Measurements from ENCODE around the gene TMEM51. TPM values are rescaled to one million over a fixed set of nuclear protein-coding genes. Genes with fewer than 3 reads are reported as not detected.

The TMEM51 gene
- total RNA-seq, 4 donors from 2014 or later = 6.4 to 12.2 (median 10.6) TPM

DNA sequence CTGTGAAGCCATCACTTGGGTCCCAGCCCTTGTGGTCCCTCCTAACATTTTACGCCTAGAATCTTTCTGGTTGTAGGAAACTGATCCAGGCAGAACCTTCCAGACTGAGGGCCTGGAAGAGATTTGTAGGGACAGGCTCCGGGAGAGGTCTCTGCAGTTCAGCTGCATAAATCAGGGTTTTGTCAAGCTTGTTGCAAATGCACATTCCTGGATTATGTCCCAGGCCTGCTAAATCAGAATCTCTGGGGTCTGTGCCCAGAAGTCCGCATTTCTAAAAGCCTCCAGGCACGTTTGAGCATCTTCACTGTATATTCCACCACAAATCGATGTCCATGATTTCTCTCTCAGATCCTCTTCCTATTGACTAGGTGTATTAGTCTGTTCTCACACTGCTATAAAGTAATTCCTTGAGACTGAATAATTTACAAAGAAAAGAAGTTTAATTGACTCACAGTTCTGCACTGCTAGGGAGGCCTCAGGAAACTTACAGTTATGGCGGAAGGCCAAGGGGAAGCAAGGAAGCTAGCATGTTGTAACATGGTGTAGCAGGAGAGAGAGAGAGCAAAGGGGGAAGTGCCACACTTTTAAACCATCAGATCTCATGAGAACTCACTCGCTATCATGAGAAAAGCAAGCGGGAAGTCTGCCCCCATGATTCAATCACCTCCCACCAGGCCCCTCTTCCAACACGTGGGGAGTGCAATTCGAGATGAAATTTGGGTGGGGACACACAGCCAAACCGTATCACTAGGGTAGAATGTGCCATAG lies 92.2 kb downstream of the TMEM51 start:
- 36% methylated on average over 11 of the region's 11 CpGs for WGBS
- Histone ChIP-seq H3K27ac (no peak overlapping the region), H3K36me3 (no peaks in the 10 kb centered on the region), H3K9me3 (no peaks in the 10 kb centered on the region), H3K4me3 (no peak overlapping the region), H3K4me1 (peaks cover 16% of the 10 kb centered on the region), H3K27me3 (peaks cover 22% of the 10 kb centered on the region)
- TF ChIP-seq EP300 (IDR thresholded peaks at IDR 0.05) (no peak), POLR2A (IDR thresholded peaks at IDR 0.05) (no peak), POLR2AphosphoS5 (IDR thresholded peaks at IDR 0.05) (no peak)
- TF ChIP-seq, protein P1, sequence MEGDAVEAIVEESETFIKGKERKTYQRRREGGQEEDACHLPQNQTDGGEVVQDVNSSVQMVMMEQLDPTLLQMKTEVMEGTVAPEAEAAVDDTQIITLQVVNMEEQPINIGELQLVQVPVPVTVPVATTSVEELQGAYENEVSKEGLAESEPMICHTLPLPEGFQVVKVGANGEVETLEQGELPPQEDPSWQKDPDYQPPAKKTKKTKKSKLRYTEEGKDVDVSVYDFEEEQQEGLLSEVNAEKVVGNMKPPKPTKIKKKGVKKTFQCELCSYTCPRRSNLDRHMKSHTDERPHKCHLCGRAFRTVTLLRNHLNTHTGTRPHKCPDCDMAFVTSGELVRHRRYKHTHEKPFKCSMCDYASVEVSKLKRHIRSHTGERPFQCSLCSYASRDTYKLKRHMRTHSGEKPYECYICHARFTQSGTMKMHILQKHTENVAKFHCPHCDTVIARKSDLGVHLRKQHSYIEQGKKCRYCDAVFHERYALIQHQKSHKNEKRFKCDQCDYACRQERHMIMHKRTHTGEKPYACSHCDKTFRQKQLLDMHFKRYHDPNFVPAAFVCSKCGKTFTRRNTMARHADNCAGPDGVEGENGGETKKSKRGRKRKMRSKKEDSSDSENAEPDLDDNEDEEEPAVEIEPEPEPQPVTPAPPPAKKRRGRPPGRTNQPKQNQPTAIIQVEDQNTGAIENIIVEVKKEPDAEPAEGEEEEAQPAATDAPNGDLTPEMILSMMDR (IDR thresholded peaks at IDR 0.05) = no peak
- DNase-seq (ENCODE audit: low spot score in 2 of 2) = no peak

DNA sequence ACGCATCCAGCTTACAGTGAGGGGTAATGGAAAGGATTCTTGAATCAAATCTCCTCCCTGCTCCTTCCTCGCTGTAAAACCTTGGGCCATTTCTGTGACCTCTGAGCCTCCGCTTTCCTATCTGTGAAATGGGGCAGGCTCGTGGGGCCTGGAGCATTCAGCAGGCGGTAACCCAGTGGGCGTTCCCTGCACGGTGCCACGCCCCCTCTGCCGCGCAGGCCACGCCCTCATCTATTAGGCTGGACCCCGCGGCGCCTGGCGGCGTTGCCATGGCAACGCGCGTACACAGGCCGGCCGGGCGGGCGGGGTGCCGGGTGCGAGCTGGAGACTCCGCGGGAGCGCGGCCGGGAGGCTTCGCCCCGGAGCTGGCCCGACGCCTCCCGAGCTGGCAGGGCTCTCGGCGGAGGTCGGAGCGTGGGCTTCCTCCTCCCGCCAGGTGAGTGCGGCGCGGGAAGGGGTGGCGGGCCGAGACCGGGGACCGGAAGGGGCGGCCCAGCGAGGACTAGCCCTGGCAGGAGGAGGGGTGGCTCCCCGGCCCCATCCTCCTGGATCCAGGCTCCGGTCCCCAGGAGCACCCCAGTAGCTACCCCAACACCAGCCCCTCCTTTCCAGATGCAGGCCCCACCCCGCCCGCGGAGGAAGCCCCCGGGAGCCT lies 93.5 kb downstream of the TMEM51 start, which contains the start of gene FHAD1:
Gene FHAD1 (plus strand): TSS at position 264 of the 655 bp plus-strand sequence. CDS start 4,562 bp downstream, outside the sequence.
- TF ChIP-seq POLR2A (IDR thresholded peaks at IDR 0.05) (no peak), POLR2AphosphoS5 (IDR thresholded peaks at IDR 0.05) (no peak), EP300 (IDR thresholded peaks at IDR 0.05) (no peak)
- TF ChIP-seq, protein P1 (IDR thresholded peaks at IDR 0.05) = no peak
- Histone ChIP-seq H3K4me1 (peaks cover 16% of the 10 kb centered on the region), H3K9me3 (no peaks in the 10 kb centered on the region), H3K36me3 (no peaks in the 10 kb centered on the region), H3K27ac (no peak within 1 kb of the TSS), H3K27me3 (peaks cover 30% of the 10 kb centered on the region), H3K4me3 (peak within 1 kb of the TSS; percentile 52)
- DNase-seq (ENCODE audit: low spot score in 2 of 2) = no peak
- 34% methylated on average over 7 of the region's 55 CpGs for WGBS

DNA sequence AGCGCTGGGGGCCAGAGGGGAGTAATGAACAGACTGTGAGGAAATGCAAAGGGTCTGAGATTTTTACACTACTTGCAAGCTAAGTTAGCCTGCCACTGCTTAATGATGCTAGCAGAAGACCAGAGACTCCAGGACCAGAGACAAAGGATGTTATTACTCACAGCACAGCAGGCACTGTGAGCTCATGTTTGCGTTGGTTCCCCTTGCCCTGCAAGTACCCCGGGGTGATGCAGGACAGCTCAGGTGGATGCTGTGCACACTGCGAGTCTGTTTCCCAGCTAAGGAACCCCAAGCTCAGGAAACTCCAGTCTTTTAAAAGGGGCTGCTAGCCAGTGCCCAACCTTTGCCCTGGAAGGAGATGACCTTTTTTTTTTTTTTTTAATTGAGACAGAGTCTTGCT lies 94.7 kb downstream of the TMEM51 start:
- Histone ChIP-seq H3K4me1 (peaks cover 16% of the 10 kb centered on the region), H3K27me3 (peaks cover 35% of the 10 kb centered on the region), H3K36me3 (no peaks in the 10 kb centered on the region), H3K4me3 (no peak overlapping the region), H3K27ac (no peak overlapping the region), H3K9me3 (no peaks in the 10 kb centered on the region)
- DNase-seq (ENCODE audit: low spot score in 2 of 2) = no peak
- TF ChIP-seq, protein P1 (IDR thresholded peaks at IDR 0.05) = no peak
- no peak for TF ChIP-seq POLR2AphosphoS5 (IDR thresholded peaks at IDR 0.05)
- WGBS = 92% methylated on average over 4 of the region's 4 CpGs

DNA sequence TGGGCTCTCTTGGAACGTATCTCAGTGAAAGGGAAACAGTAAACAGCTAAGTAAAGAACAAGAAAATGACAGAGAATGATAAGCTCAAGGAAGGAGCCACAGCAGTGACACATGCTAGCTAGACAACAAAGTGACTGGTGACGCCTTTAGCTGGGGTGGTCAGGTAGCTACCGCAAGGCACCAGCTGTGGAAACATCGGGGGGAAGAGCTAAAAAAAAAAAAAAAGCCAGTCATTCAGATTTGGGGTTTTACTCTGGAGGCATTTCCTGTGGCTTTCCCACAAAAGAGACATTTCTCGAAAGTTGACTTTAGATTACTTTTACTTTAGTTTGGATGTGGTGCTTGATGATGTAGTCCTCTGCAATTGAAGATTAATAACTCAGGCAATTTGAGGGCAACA lies 95.5 kb downstream of the TMEM51 start:
- WGBS = 49% methylated on average over 5 of the region's 5 CpGs
- Histone ChIP-seq H3K4me1 (peaks cover 16% of the 10 kb centered on the region), H3K27ac (no peak overlapping the region), H3K4me3 (no peak overlapping the region), H3K27me3 (peaks cover 35% of the 10 kb centered on the region), H3K9me3 (no peaks in the 10 kb centered on the region), H3K36me3 (no peaks in the 10 kb centered on the region)
- TF ChIP-seq, protein P1 (IDR thresholded peaks at IDR 0.05) = no peak
- no peak for TF ChIP-seq POLR2AphosphoS5 (IDR thresholded peaks at IDR 0.05)
- DNase-seq (ENCODE audit: low spot score in 2 of 2) = no peak
